GM12872 (cell line): ENCODE results near the gene PPP6R3.

Experiments
- TF ChIP-seq, protein P1 (sequence below): IDR thresholded peaks from 3 replicates; pipeline ENCODE4 v1.5.1; 2011; ENCODE audit warnings: low read depth, mild to moderate bottlenecking, low read length, moderate library complexity; ENCODE audit not compliant: insufficient read depth

PPP6R3 gene

DNA sequence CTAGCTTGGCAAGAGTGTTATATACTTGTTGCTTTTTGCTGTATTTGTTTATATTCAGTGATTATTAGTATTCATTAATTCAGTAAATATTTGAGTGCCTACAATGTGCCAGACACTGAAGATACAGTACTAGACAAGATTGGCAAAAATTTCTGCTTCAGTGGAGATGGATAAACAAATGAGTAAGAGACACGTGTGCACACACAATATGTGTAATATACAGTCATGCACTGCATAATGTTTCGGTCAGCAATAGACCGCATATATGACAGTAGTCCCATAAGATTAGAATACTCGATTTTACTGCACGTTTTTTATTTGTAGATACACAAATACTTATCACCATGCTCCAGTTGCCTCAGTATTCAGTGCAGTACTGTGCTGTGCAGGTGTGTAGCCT lies 118.9 kb downstream of the PPP6R3 start:
- TF ChIP-seq, protein P1, sequence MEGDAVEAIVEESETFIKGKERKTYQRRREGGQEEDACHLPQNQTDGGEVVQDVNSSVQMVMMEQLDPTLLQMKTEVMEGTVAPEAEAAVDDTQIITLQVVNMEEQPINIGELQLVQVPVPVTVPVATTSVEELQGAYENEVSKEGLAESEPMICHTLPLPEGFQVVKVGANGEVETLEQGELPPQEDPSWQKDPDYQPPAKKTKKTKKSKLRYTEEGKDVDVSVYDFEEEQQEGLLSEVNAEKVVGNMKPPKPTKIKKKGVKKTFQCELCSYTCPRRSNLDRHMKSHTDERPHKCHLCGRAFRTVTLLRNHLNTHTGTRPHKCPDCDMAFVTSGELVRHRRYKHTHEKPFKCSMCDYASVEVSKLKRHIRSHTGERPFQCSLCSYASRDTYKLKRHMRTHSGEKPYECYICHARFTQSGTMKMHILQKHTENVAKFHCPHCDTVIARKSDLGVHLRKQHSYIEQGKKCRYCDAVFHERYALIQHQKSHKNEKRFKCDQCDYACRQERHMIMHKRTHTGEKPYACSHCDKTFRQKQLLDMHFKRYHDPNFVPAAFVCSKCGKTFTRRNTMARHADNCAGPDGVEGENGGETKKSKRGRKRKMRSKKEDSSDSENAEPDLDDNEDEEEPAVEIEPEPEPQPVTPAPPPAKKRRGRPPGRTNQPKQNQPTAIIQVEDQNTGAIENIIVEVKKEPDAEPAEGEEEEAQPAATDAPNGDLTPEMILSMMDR: no peak

DNA sequence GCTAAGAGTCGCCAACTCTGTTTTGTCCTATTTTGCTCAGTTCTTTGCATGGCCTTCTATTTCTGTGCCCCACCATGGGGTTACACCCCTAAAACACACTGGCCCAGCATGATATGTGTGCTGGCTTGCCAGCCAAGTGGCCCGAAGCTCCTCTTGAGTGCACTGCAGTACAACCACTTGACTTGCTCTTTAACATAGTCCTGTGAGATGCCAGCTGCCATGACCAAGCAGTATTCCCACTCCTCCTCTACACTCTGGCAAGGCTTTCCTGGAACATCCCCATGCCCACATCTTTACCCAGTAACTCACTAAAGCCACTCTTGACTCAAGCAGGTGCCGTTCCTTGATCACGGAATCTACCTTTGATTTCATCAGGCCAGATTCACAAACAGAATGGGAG lies 120.9 kb downstream of the PPP6R3 start:
- TF ChIP-seq, protein P1: no peak

DNA sequence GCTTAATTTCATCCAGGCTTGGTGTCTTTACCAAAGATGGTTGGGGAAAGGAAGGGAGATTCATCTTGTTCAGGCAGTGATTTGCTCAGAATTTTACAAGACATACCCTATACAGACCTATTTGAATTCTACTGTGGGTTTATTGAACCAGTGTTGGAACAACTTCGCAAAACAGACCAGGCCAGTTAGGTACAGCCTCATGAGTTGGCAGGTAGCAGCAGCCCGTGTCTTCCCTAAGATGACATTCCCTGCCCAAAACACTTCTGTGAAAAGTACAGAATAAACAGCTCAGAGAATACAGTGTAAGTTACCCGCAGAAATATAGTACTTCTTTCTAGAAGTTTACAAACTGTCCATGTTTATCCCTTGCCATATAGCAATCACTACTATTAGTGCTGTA lies 121.3 kb downstream of the PPP6R3 start:
- TF ChIP-seq, protein P1: no peak

DNA sequence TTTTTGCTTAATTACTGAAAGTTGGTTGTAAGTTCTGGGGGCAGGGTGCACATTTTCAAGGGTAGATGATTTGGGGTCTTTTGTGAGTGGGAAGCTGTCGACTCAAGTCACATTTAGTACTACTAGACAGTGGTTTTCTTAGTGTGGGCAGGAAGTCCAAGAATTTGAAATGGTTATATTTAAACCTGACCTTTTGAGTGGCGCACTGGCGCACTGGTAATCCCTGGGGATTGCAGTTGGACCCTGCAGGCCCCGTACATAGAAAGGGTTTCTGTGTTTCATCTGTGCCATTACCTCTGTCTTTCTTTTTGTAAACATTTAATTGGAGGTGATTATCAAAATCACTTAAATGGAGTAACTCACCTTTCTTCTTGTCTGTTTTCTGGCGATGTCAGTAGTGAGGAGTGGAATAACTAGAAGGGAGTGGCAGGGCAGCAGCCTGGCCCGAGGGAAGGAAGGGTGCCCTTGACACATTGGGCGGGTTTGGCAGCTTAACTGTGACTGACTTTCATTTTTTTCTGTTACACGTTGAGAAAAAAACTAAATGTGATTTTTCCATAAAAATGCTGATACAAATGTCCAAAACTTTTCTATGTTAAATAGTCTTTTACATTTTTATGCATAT lies 122.0 kb downstream of the PPP6R3 start:
- TF ChIP-seq, protein P1: no peak

DNA sequence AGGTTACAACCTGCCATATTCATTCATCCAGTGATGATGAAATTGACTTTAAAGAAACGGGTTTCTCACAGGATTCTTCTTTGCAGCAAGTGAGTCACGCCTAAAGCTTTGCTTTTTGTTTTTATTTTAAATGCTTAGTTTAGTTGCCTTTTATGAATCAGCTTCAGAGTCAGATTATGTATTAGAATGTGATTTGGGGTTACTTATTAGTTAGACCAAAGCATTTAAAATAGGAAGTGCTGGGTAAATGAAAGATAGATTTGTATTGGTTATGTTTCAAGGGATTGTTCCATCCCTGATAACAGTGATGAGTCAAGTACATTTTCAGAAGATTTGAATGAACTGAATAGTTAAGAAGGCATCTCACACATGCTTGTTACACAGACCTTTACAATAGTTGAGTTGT lies 122.5 kb downstream of the PPP6R3 start:
- TF ChIP-seq, protein P1: no peak

DNA sequence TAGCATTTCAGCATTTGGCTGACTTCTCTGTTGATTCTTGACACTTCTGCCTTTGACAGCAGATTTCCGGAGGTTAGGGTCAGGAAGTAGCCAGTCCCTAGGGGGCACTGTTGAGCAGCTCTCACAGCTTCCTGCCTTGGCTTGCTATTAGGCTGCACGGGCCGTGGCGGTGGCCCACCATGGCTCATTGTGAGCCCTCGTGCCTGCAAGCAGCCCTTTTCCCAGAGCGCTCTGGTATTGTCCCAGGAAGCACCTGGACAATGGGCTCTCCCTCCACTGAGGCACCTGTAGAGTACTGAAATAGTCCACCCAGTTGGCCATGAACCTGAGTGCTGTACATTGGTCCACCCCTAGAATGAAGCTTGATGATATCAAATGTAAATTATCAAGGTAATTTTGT lies 123.5 kb downstream of the PPP6R3 start:
- TF ChIP-seq, protein P1: peak; percentile 84

DNA sequence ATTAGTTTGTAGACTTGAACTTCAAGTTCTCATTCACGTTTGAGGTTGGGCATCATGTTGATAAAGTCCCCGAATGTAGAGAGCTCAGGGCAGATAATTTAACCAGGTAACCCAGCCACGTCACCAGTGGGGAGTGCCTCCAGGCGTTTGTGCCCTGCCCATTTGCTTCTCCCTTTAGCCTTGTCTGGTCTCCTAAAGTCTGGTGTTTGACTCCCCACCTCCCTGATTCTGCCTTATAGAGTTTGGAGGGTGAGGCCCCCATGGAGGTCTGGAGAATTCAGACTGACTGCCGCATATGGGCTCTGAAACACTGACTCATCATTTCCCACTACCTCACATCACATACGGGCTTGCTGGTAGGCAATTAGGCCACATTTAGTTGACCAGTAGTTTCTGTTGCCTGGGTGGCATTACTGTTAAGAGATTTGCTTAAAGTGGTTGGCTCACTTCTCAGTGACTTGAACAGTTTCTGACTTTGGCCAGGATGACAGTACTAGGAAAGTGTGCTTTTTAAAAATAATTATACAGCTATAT lies 124.5 kb downstream of the PPP6R3 start:
- TF ChIP-seq, protein P1: no peak
